Liver (tissue), 9 donors: Measurements from ENCODE around the gene ASB1. TPM values are rescaled to one million over a fixed set of nuclear protein-coding genes. Genes with fewer than 3 reads are reported as not detected.

ENCODE experiments used
- DNase-seq: peaks from one replicate; pipeline ENCODE4 v3.0.0-alpha.2; 2017; ENCODE audit warnings: low spot score
- H3K27ac ChIP-seq, 2 donors: one replicate each; pipeline ENCODE4 v1.7.0; 2013; ENCODE audit warnings: inconsistent platforms in 2 of 2, low read length in 2 of 2, control low read depth in 1 of 2, low read depth in 1 of 2, mild to moderate bottlenecking in 1 of 2
- H3K27me3 ChIP-seq, 4 donors: one replicate each; pipeline versions ENCODE4 v1.6.1 to v1.7.0; 2013; ENCODE audit warnings: low read length in 3 of 4, inconsistent platforms in 1 of 4, mild to moderate bottlenecking in 1 of 4, moderate library complexity in 1 of 4; ENCODE audit not compliant: control insufficient read depth in 4 of 4, insufficient read depth in 4 of 4
- H3K36me3 ChIP-seq, 4 donors: one replicate each; pipeline versions ENCODE4 v1.6.1 to v1.7.0; 2013; ENCODE audit warnings: low read length in 3 of 4, mild to moderate bottlenecking in 3 of 4, low read depth in 1 of 4, moderate library complexity in 1 of 4; ENCODE audit not compliant: control insufficient read depth in 4 of 4, insufficient read depth in 3 of 4
- H3K4me1 ChIP-seq, 4 donors: one replicate each; pipeline versions ENCODE4 v1.6.1 to v1.7.0; 2013; ENCODE audit warnings: low read length in 3 of 4, mild to moderate bottlenecking in 3 of 4, moderate library complexity in 1 of 4; ENCODE audit not compliant: control insufficient read depth in 4 of 4, insufficient read depth in 4 of 4
- H3K4me3 ChIP-seq, 3 donors: one replicate each; pipeline versions ENCODE4 v1.6.1 to v1.7.0; 2013; ENCODE audit warnings: low read length in 3 of 3, control low read depth in 1 of 3, low read depth in 1 of 3, mild to moderate bottlenecking in 1 of 3
- H3K9ac ChIP-seq, 2 donors: one replicate each; pipeline ENCODE4 v1.7.0; 2013; ENCODE audit warnings: low read length in 2 of 2, mild to moderate bottlenecking in 2 of 2, moderate library complexity in 2 of 2, control low read depth in 1 of 2, low read depth in 1 of 2
- H3K9me3 ChIP-seq, 4 donors: one replicate each; pipeline versions ENCODE4 v1.6.1 to v1.7.0; 2013; ENCODE audit warnings: low read length in 3 of 4; ENCODE audit not compliant: control insufficient read depth in 4 of 4
- ATF3 ChIP-seq: IDR thresholded peaks from 2 replicates; pipeline ENCODE4 v1.6.1; 2016; ENCODE audit warnings: antibody characterized with exemption
- EGR1 ChIP-seq, 2 donors: IDR thresholded peaks; 2 replicates each; pipeline ENCODE4 v1.6.1; 2016 to 2018; ENCODE audit warnings: antibody characterized with exemption in 2 of 2, low read depth in 2 of 2
- FOXA1 ChIP-seq: IDR thresholded peaks from 2 replicates; pipeline ENCODE4 v1.6.1; 2016; ENCODE audit warnings: antibody characterized with exemption
- FOXA2 ChIP-seq: IDR thresholded peaks from 2 replicates; pipeline ENCODE4 v1.6.1; 2016; ENCODE audit warnings: antibody characterized with exemption
- GABPA ChIP-seq, 2 donors: IDR thresholded peaks in 1 of 2; conservative IDR thresholded peaks in 1 of 2; 2 replicates each; pipeline ENCODE4 v1.6.1; 2016; ENCODE audit warnings: antibody characterized with exemption in 2 of 2, mild to moderate bottlenecking in 1 of 2, moderate library complexity in 1 of 2
- HNF4A ChIP-seq, 2 donors: conservative IDR thresholded peaks; 2 replicates each; pipeline ENCODE4 v1.6.1; 2016; ENCODE audit warnings: antibody characterized with exemption in 2 of 2, mild to moderate bottlenecking in 2 of 2
- HNF4G ChIP-seq: IDR thresholded peaks from 2 replicates; pipeline ENCODE4 v1.6.1; 2016; ENCODE audit warnings: antibody characterized with exemption
- JUND ChIP-seq, 2 donors: IDR thresholded peaks; 2 replicates each; pipeline ENCODE4 v1.6.1; 2016; ENCODE audit warnings: antibody characterized with exemption in 2 of 2
- NR2F2 ChIP-seq: IDR thresholded peaks from 2 replicates; pipeline ENCODE4 v1.6.1; 2016; ENCODE audit warnings: antibody characterized with exemption
- RAD21 ChIP-seq, 2 donors: IDR thresholded peaks; 2 replicates each; pipeline ENCODE4 v1.6.1; 2016; ENCODE audit warnings: antibody characterized with exemption in 2 of 2, mild to moderate bottlenecking in 2 of 2
- REST ChIP-seq: IDR thresholded peaks from 2 replicates; pipeline ENCODE4 v1.6.1; 2016; ENCODE audit warnings: antibody characterized with exemption, mild to moderate bottlenecking
- RXRA ChIP-seq, 2 donors: IDR thresholded peaks; 2 replicates each; pipeline ENCODE4 v1.6.1; 2017 to 2018; ENCODE audit warnings: antibody characterized with exemption in 2 of 2, mild to moderate bottlenecking in 1 of 2
- SP1 ChIP-seq: IDR thresholded peaks from 2 replicates; pipeline ENCODE4 v1.6.1; 2018; ENCODE audit warnings: antibody characterized with exemption, mild to moderate bottlenecking
- TAF1 ChIP-seq: conservative IDR thresholded peaks from 2 replicates; pipeline ENCODE4 v1.6.1; 2016; ENCODE audit warnings: antibody characterized with exemption, mild to moderate bottlenecking
- YY1 ChIP-seq: IDR thresholded peaks from 2 replicates; pipeline ENCODE4 v1.6.1; 2016; ENCODE audit warnings: antibody characterized with exemption, mild to moderate bottlenecking
- WGBS: extraction: QIAGEN DNeasy Blood & Tissue Kit; methylation state at CpG from one replicate; pipeline ENCODE4 v1.1.7; 2013; 5-methylcytosine and 5-hydroxymethylcytosine counted together
- polyA plus RNA-seq, 2 donors: library from polyadenylated mRNA; stranded (reverse) in 1 of 2; unstranded in 1 of 2; fragments of 200-250 nt in 1 of 2; fragments of >200 nt in 1 of 2; fragmentation: Nextera tagmentation in 1 of 2; extraction: Ambion mirVana in 1 of 2; gene quantifications; one replicate each; pipeline versions ENCODE4 v1.2.1 to v1.2.3, GENCODE V29; 2013 to 2015
- total RNA-seq, 2 donors: library from RNA; depleted of rRNA; stranded (reverse); fragments of >200 nt; gene quantifications; one replicate each; pipeline ENCODE4 v1.2.3, GENCODE V29; 2014
- TF ChIP-seq, protein P1 (sequence below): fragments of 150-350 bp; IDR thresholded peaks from 2 replicates; pipeline ENCODE4 v1.5.1; 2017; ENCODE audit warnings: improper control_type of control experiment, low read depth, low read length; ENCODE audit not compliant: missing input control
- TF ChIP-seq, protein P2 (sequence below): IDR thresholded peaks from 2 replicates; pipeline ENCODE4 v1.6.1; 2016; ENCODE audit warnings: antibody characterized with exemption
- TF ChIP-seq, protein P3 (sequence below): IDR thresholded peaks from 2 replicates; pipeline ENCODE4 v1.6.1; 2016; ENCODE audit warnings: antibody characterized with exemption
- donor health status: healthy.
- donor health status: healthy.
- donor health status: healthy.
- donor health status: healthy.
- donor health status: healthy.

ASB1 gene
- total and polyA plus RNA-seq, 4 donors = 6.1 to 15.2 (median 10.5) TPM

- no peaks in the 10 kb centered on the region for H3K9me3 ChIP-seq
- no peaks in the 10 kb centered on the region for H3K36me3 ChIP-seq
- no peak overlapping the region for H3K27ac ChIP-seq
- no peak overlapping the region for H3K9ac ChIP-seq
- H3K4me1 ChIP-seq = peaks cover 0 to 6% (median 2%) of the 10 kb centered on the region in 4 donors
- DNase-seq = no peak
- TF ChIP-seq RAD21 (IDR thresholded peaks at IDR 0.05) = no peak
- TF ChIP-seq TAF1 = no peak
- no peak for TF ChIP-seq SP1
- no peak for TF ChIP-seq EGR1 (IDR thresholded peaks at IDR 0.05; ENCODE audit: low read depth in 2 of 2)
- TF ChIP-seq, protein P1, sequence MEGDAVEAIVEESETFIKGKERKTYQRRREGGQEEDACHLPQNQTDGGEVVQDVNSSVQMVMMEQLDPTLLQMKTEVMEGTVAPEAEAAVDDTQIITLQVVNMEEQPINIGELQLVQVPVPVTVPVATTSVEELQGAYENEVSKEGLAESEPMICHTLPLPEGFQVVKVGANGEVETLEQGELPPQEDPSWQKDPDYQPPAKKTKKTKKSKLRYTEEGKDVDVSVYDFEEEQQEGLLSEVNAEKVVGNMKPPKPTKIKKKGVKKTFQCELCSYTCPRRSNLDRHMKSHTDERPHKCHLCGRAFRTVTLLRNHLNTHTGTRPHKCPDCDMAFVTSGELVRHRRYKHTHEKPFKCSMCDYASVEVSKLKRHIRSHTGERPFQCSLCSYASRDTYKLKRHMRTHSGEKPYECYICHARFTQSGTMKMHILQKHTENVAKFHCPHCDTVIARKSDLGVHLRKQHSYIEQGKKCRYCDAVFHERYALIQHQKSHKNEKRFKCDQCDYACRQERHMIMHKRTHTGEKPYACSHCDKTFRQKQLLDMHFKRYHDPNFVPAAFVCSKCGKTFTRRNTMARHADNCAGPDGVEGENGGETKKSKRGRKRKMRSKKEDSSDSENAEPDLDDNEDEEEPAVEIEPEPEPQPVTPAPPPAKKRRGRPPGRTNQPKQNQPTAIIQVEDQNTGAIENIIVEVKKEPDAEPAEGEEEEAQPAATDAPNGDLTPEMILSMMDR = no peak
- no peak for TF ChIP-seq JUND (IDR thresholded peaks at IDR 0.05)
- no peak for TF ChIP-seq FOXA1
- no peak for TF ChIP-seq HNF4A (conservative IDR thresholded peaks at IDR 0.05)
- TF ChIP-seq RXRA (IDR thresholded peaks at IDR 0.05) = no peak
- no peaks in the 10 kb centered on the region for H3K27me3 ChIP-seq
- WGBS = 94% methylated on average over 34 of the region's 34 CpGs
- H3K4me3 ChIP-seq = no peak overlapping the region
Measured at GRCh38 chr2:238409341-238410199, 17.2 kb upstream of the ASB1 start.

DNA sequence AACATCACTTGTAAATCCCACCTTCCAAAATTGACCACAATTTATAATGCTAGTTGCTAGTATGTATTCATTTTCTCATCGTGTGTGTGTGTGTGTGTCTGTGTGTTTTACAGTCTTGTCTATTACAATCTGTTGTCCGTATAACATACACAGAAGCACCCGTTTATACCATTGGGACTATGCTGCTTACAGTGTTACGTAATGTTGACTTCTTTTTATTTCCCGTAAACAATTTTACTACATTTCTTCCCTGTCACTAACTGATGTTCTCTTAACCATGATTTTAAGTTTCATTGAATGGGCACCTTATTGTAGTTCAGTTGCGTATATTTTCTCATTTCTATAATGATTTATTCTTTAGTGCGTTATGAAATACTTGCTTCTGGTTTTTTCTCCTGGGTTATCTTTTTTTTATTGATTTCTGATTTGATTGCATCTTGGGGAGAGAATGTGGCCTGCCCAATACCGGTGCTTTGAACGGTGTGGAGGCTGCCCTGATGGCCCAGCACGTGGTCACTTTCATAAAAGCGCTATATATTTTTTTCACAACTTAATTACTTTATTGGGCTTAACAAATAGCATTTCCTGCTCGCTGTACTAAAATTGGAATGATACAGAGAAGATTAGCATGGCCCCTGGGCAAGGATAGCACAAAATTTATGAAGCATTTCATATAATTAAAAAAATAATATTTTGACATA lies 14.5 kb upstream of the ASB1 start:
- Histone ChIP-seq H3K4me1 (no peaks in the 10 kb centered on the region), H3K4me3 (no peak overlapping the region), H3K9ac (no peak overlapping the region), H3K9me3 (peaks cover 0 to 11% (median 5%) of the 10 kb centered on the region in 4 donors), H3K27ac (no peak overlapping the region), H3K27me3 (no peaks in the 10 kb centered on the region), H3K36me3 (no peaks in the 10 kb centered on the region)
- 83% methylated on average over 12 of the region's 12 CpGs for WGBS
- no peak for DNase-seq
- TF ChIP-seq, protein P1 = no peak
- TF ChIP-seq HNF4G (no peak), SP1 (no peak), GABPA (IDR thresholded peaks at IDR 0.05 in 1 of 2, conservative IDR thresholded peaks at IDR 0.05 in 1 of 2) (no peak), NR2F2 (no peak), ATF3 (no peak), FOXA1 (no peak), RAD21 (IDR thresholded peaks at IDR 0.05) (no peak), TAF1 (no peak), HNF4A (conservative IDR thresholded peaks at IDR 0.05) (no peak), REST (no peak), JUND (IDR thresholded peaks at IDR 0.05) (no peak), EGR1 (IDR thresholded peaks at IDR 0.05; ENCODE audit: low read depth in 2 of 2) (no peak), FOXA2 (no peak), YY1 (no peak), RXRA (IDR thresholded peaks at IDR 0.05) (no peak)
- TF ChIP-seq, protein P2, sequence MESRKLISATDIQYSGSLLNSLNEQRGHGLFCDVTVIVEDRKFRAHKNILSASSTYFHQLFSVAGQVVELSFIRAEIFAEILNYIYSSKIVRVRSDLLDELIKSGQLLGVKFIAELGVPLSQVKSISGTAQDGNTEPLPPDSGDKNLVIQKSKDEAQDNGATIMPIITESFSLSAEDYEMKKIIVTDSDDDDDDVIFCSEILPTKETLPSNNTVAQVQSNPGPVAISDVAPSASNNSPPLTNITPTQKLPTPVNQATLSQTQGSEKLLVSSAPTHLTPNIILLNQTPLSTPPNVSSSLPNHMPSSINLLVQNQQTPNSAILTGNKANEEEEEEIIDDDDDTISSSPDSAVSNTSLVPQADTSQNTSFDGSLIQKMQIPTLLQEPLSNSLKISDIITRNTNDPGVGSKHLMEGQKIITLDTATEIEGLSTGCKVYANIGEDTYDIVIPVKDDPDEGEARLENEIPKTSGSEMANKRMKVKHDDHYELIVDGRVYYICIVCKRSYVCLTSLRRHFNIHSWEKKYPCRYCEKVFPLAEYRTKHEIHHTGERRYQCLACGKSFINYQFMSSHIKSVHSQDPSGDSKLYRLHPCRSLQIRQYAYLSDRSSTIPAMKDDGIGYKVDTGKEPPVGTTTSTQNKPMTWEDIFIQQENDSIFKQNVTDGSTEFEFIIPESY = no peak
- TF ChIP-seq, protein P3, sequence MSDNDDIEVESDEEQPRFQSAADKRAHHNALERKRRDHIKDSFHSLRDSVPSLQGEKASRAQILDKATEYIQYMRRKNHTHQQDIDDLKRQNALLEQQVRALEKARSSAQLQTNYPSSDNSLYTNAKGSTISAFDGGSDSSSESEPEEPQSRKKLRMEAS = no peak
